Esophagus (tissue), 2 donors: ENCODE data around the gene CPAMD8. TPM values are rescaled to one million over a fixed set of nuclear protein-coding genes. Genes with fewer than 3 reads are reported as not detected.
A peak's percentile ranks its signal among the peaks of the same experiment; 100 is the strongest.

Source experiments
- H3K27ac ChIP-seq, 2 donors: one replicate each; pipeline ENCODE4 v1.5.1; 2013; ENCODE audit warnings: low read depth in 2 of 2, mild to moderate bottlenecking in 2 of 2, inconsistent platforms in 1 of 2, low read length in 1 of 2, moderate library complexity in 1 of 2
- H3K27me3 ChIP-seq, 2 donors: one replicate each; pipeline ENCODE4 v1.6.1; 2013; ENCODE audit warnings: low read length in 2 of 2, control low read depth in 1 of 2, mild to moderate bottlenecking in 1 of 2; ENCODE audit not compliant: insufficient read depth in 2 of 2, control insufficient read depth in 1 of 2
- H3K36me3 ChIP-seq, 2 donors: one replicate each; pipeline ENCODE4 v1.6.1; 2013; ENCODE audit warnings: low read length in 1 of 2; ENCODE audit not compliant: control insufficient read depth in 2 of 2, insufficient read depth in 2 of 2
- H3K4me1 ChIP-seq, 2 donors: one replicate each; pipeline ENCODE4 v1.6.1; 2013; ENCODE audit warnings: low read length in 1 of 2; ENCODE audit not compliant: control insufficient read depth in 2 of 2, insufficient read depth in 2 of 2
- H3K4me3 ChIP-seq, 2 donors: one replicate each; pipeline ENCODE4 v1.5.1; 2013; ENCODE audit warnings: low read length in 2 of 2, mild to moderate bottlenecking in 2 of 2, low read depth in 1 of 2, moderate library complexity in 1 of 2
- H3K9me3 ChIP-seq, 2 donors: one replicate each; pipeline ENCODE4 v1.6.1; 2013; ENCODE audit warnings: mild to moderate bottlenecking in 2 of 2, low read depth in 1 of 2, low read length in 1 of 2, moderate library complexity in 1 of 2; ENCODE audit not compliant: control insufficient read depth in 2 of 2, insufficient read depth in 1 of 2
- WGBS, 2 donors: extraction: QIAGEN DNeasy Blood & Tissue Kit; methylation state at CpG; one replicate each; pipeline ENCODE4 v1.1.7; 2013; 5-methylcytosine and 5-hydroxymethylcytosine counted together
- polyA plus RNA-seq, 2 donors: library from polyadenylated mRNA; stranded (reverse); fragments of 200-250 nt; gene quantifications; one replicate each; pipeline ENCODE4 v1.2.3, GENCODE V29; 2013
- donor health status: healthy with polysubstance abuse.
- donor health status: Bipolar disorder and iron deficiency.

Gene CPAMD8
- polyA plus RNA-seq, 2 donors, result 1.0 to 1.9 TPM

- peaks cover 6 to 7% of the 10 kb centered on the region in 2 donors for H3K4me1 ChIP-seq
- no peaks in the 10 kb centered on the region for H3K36me3 ChIP-seq
- peak overlapping the region; percentile 44 for H3K4me3 ChIP-seq
- H3K27ac ChIP-seq, result peak overlapping the region; percentile 51 to 63
- H3K9me3 ChIP-seq, result no peaks in the 10 kb centered on the region
- 3% methylated on average over 48 to 66 of the region's 66 CpGs for whole genome bisulfite sequencing, 2 donors
- H3K27me3 ChIP-seq, result no peaks in the 10 kb centered on the region
These were observed 130.2 kb downstream of the CPAMD8 start for GRCh38 chr19:16896146-16897028.

DNA sequence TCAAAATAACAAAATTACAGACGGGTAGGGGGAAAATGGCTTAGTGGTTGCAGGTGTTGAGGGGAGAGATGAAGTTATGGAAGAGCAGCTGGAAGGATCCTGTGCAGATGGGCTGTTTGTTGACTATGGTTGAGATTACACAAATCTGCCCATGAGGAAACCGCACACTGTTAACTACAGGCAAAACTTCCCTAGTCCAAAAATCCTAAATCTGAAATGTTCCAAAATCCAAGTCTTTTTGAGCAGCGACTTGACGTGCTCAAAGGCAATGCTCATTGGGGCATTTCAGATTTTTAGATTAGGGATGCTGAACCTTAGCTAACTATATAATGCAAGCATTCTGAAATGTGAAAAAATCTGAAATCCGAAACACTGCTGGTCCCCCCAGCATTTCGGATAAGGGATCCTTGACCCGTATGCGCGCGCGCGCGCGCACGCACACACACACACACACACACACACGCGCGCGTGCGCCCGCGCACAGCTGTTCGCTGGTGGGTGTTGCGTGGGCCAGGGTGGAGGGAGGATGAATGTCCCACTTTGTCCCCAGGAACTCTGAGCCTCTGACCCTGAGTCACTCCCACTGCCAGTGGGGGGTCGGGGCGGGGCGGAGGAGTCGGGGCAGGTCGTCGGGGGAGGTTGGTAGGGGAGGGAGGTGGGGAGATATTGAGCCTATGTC is 131.0 kb downstream of the CPAMD8 start:
- Histone ChIP-seq H3K27me3 (no peaks in the 10 kb centered on the region), H3K27ac (no peak overlapping the region), H3K36me3 (no peaks in the 10 kb centered on the region), H3K9me3 (no peaks in the 10 kb centered on the region), H3K4me3 (peak overlapping the region in 1 of 2 donors; percentile 44), H3K4me1 (peaks cover 6 to 7% of the 10 kb centered on the region in 2 donors)
- WGBS, 2 donors, result 51 to 55% methylated on average over 30 of the region's 30 CpGs

DNA sequence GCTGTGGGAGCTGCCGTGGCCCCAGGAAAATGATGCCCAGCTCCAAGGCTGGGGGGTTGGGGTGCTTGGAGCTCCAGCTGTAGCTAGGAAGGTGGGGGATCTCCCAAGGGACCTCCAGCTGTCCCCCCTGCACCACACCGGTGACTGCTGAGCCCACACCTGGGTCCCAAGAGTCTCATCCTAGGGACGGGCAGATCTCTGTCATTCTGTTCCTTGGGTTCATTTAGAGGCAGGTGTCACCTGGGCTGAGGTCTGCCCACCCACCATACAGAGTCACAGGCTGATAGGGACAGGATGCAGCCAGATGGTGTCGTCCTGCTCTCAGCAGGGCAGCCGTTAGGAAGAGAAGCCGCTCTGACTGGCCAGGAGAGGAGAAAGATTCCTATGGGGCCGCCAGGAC is 132.5 kb downstream of the CPAMD8 start:
- Histone ChIP-seq H3K4me3 (no peak overlapping the region), H3K27me3 (no peaks in the 10 kb centered on the region), H3K4me1 (peaks cover 6 to 7% of the 10 kb centered on the region in 2 donors), H3K9me3 (no peaks in the 10 kb centered on the region), H3K27ac (no peak overlapping the region), H3K36me3 (no peaks in the 10 kb centered on the region)
- WGBS, 2 donors, result 77 to 83% methylated on average over 7 of the region's 7 CpGs

- Histone ChIP-seq H3K4me1 (peaks cover 6 to 7% of the 10 kb centered on the region in 2 donors), H3K9me3 (no peaks in the 10 kb centered on the region), H3K4me3 (no peak overlapping the region), H3K27me3 (no peaks in the 10 kb centered on the region), H3K27ac (no peak overlapping the region), H3K36me3 (no peaks in the 10 kb centered on the region)
- WGBS, 2 donors, result 50 to 56% methylated on average over 14 of the region's 14 CpGs
These were observed 133.0 kb downstream of the CPAMD8 start for GRCh38 chr19:16893686-16893989.

DNA sequence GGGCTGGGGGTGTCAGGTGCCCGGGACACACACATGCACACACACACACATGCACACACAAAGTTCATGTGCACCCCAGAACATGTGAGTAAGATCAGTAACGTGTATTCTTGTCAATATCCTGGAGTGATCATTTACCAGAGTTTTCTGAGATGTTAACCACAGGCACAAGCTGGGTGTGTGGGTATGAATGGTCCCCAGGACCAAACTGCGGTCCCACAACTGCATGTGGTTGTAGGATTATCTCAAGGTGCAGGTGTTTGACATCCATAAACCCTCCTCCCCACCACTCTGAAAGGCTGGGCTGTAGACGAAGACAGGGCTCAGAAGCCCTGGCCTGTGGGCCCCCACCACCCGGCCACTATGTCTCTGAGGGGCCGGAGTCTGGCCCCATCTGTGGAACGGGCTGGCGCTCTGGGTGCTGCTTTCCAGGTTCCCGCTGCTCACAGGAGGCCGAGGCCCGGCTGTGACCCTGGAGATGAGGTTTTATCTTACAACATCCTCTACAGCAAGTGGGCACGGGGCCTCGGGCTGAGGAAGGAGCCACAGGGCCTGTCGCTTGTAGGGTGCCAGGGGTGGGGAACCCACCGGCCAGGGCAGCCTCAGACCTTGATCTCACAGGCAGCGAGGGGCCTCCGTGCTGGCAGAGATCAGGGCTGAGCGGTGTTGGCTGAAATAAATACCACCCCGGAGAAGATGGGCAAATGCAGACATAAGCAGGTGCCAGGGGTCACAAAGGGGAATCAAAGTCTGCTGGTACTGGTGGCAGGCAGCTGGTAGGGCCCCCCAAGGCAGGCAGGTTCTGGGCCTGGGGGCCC is 133.5 kb downstream of the CPAMD8 start:
- peaks cover 6 to 7% of the 10 kb centered on the region in 2 donors for H3K4me1 ChIP-seq
- no peaks in the 10 kb centered on the region for H3K36me3 ChIP-seq
- no peaks in the 10 kb centered on the region for H3K9me3 ChIP-seq
- H3K27me3 ChIP-seq, result no peaks in the 10 kb centered on the region
- no peak overlapping the region for H3K27ac ChIP-seq
- no peak overlapping the region for H3K4me3 ChIP-seq
- 79 to 83% methylated on average over 19 of the region's 19 CpGs for WGBS, 2 donors

- H3K9me3 ChIP-seq, result no peaks in the 10 kb centered on the region
- no peak overlapping the region for H3K27ac ChIP-seq
- no peak overlapping the region for H3K4me3 ChIP-seq
- 47 to 61% methylated on average over 4 of the region's 4 CpGs for WGBS, 2 donors
- peaks cover 6 to 7% of the 10 kb centered on the region in 2 donors for H3K4me1 ChIP-seq
- H3K36me3 ChIP-seq, result no peaks in the 10 kb centered on the region
- H3K27me3 ChIP-seq, result no peaks in the 10 kb centered on the region
These were observed 134.2 kb downstream of the CPAMD8 start for GRCh38 chr19:16892436-16892835.

DNA sequence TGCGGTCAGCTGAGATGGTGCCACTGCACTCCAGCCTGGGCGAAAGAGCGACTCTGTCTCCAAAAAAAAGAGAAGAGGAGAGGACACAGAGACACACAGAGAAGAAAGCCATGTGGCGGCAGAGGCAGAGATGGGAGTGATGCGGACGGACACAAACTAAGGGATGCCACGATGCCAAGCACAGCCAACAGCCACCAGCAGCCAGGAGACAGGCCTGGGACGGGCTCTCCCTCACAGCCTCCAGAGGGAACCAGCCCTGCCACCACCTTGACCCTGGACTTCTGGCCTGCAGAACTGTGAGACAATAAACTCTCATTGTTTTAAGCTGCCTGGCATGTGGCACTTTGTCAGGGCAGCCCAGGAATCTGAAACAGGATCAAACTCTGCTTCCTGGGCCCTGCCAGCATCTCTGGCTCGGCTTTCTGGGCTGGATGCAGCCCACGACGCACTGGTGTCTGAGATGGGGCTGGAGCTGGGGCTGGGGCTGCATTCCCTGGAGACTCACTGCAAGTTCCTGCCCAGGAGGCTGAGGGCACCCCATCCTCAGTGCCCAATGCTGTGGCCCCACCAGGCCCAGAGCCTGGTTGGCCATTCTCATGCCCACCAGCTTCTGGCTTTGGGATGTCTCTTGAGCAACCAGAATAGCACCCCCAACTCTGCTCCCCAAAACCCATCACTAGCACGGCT is 134.8 kb downstream of the CPAMD8 start:
- Histone ChIP-seq H3K27ac (no peak overlapping the region), H3K36me3 (no peaks in the 10 kb centered on the region), H3K4me1 (peaks cover 6 to 7% of the 10 kb centered on the region in 2 donors), H3K27me3 (no peaks in the 10 kb centered on the region), H3K4me3 (no peak overlapping the region), H3K9me3 (no peaks in the 10 kb centered on the region)
- 87 to 96% methylated on average over 12 of the region's 12 CpGs for WGBS, 2 donors

DNA sequence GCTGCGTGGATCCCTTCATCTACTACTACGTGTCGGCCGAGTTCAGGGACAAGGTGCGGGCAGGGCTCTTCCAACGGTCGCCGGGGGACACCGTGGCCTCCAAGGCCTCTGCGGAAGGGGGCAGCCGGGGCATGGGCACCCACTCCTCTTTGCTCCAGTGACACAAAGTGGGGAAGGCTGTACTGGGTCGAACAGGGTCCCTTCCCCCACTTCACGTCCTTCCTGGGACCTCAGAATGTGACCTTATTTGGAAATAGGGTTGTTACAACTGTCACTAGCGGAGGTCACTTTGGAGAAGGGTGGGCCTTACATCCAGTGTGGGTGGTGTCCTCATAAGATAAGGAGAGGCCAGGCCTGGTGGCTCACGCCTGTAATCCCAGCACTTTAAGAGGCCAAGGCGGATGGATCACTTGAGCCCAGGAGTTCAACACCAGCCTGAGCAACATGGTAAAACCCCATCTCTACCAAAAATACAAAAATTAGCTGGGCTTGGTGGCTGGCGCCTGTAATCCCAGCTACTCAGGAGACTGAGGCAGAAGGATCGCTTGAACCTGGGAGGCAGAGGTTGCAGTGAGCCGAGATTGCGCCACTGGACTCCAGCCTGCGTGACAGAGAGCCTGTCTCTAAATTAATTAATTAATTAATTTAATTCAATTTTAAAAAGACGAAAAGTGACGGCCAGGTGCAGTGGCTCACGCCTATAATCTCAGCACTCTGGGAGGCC is 136.0 kb downstream of the CPAMD8 start:
- WGBS, 2 donors, result 87 to 88% methylated on average over 24 of the region's 24 CpGs
- H3K4me1 ChIP-seq, result no peaks in the 10 kb centered on the region
- H3K4me3 ChIP-seq, result no peak overlapping the region
- H3K9me3 ChIP-seq, result no peaks in the 10 kb centered on the region
- H3K27me3 ChIP-seq, result no peaks in the 10 kb centered on the region
- no peaks in the 10 kb centered on the region for H3K36me3 ChIP-seq
- H3K27ac ChIP-seq, result no peak overlapping the region
